ENCODE measurements around the gene ZNF878. TPM values are rescaled to one million over a fixed set of nuclear protein-coding genes. Genes with fewer than 3 reads are reported as not detected.

ZNF878 gene
- total RNA-seq, 1 experiment from 2014 or later = 4.9 TPM

Other genes starting within 250 kb of the ZNF878 start
- 16.9 and 21.0 TPM in 2 replicates for gene ZNF440, start 238.7 kb downstream of the ZNF878 start, total RNA-seq (2014; rRNA removed; shearing (Covaris generic))
- 15.5 and 16.3 TPM in 2 replicates for gene ZNF439, start 204.2 kb downstream of the ZNF878 start, total RNA-seq (2014; rRNA removed; shearing (Covaris generic))
- 9.6 and 10.6 TPM in 2 replicates for gene ZNF69, start 165.2 kb downstream of the ZNF878 start, total RNA-seq (2014; rRNA removed; shearing (Covaris generic))
- gene ZNF700, start 127.9 kb downstream of the ZNF878 start, total RNA-seq (2014; rRNA removed; shearing (Covaris generic)) = 16.2 and 19.6 TPM in 2 replicates
- gene ZNF763, start 87.9 kb downstream of the ZNF878 start, total RNA-seq (2014; rRNA removed; shearing (Covaris generic)) = 0.40 and 0.51 TPM in 2 replicates
- 7.8 and 8.0 TPM in 2 replicates for gene ZNF433, start 17.3 kb downstream of the ZNF878 start, total RNA-seq (2014; rRNA removed; shearing (Covaris generic))
- 13.4 and 15.4 TPM in 2 replicates for gene ZNF844, start 11.8 kb upstream of the ZNF878 start, total RNA-seq (2014; rRNA removed; shearing (Covaris generic))
- 6.9 and 9.2 TPM in 2 replicates for gene ZNF20, start 87.4 kb upstream of the ZNF878 start, total RNA-seq (2014; rRNA removed; shearing (Covaris generic))
- gene ZNF625, start 103.8 kb upstream of the ZNF878 start, total RNA-seq (2014; rRNA removed; shearing (Covaris generic)) = 25.7 and 26.0 TPM in 2 replicates
- 20.6 and 21.7 TPM in 2 replicates for gene ZNF136, start 110.1 kb upstream of the ZNF878 start, total RNA-seq (2014; rRNA removed; shearing (Covaris generic))
- 8.6 and 8.7 TPM in 2 replicates for gene ZNF44, start 241.9 kb upstream of the ZNF878 start, total RNA-seq (2014; rRNA removed; shearing (Covaris generic))

All from SJCRH30 (cell line).